ENCODE results near the gene BRIP1. TPM values are rescaled to one million over a fixed set of nuclear protein-coding genes. Genes with fewer than 3 reads are reported as not detected.
"Not testable (repeated sequence)": the region's sequence is repeated elsewhere in the genome, so short reads cannot be mapped to it uniquely, and the experiment has no call there.

The BRIP1 gene
- total RNA-seq, 2 donors from 2014 or later, result 0.14 TPM

- H3K9me3 ChIP-seq, result no peaks in the 10 kb centered on the region
- H3K4me1 ChIP-seq (ENCODE audit: control insufficient read depth in 1 of 2, low read depth in 2 of 2), result no peaks in the 10 kb centered on the region
- no peak for TF ChIP-seq CTCF (IDR thresholded peaks at IDR 0.05)
- DNase-seq (ENCODE audit: low spot score), result no peak
- H3K4me3 ChIP-seq, result no peak overlapping the region
- no peaks in the 10 kb centered on the region for H3K27me3 ChIP-seq (replicated peaks; ENCODE audit: insufficient read depth)
- no peaks in the 10 kb centered on the region for H3K36me3 ChIP-seq
- ATAC-seq (ENCODE audit: insufficient number of reproducible peaks, low FRiP score, low read depth), result no peak
- H3K27ac ChIP-seq, result no peak overlapping the region
Measured at GRCh38 chr17:61723914-61724313, 139.4 kb downstream of the BRIP1 start.

- Histone ChIP-seq H3K9me3 (no peaks in the 10 kb centered on the region), H3K4me3 (no peak overlapping the region), H3K4me1 (ENCODE audit: control insufficient read depth in 1 of 2, low read depth in 2 of 2) (no peaks in the 10 kb centered on the region), H3K27ac (no peak overlapping the region), H3K36me3 (no peaks in the 10 kb centered on the region), H3K27me3 (replicated peaks; ENCODE audit: insufficient read depth) (no peaks in the 10 kb centered on the region)
- TF ChIP-seq CTCF (IDR thresholded peaks at IDR 0.05), result no peak
- ATAC-seq (ENCODE audit: insufficient number of reproducible peaks, low FRiP score, low read depth) (no peak), DNase-seq (ENCODE audit: low spot score) (no peak)
Measured at GRCh38 chr17:61723183-61723582, 140.1 kb downstream of the BRIP1 start.

DNA sequence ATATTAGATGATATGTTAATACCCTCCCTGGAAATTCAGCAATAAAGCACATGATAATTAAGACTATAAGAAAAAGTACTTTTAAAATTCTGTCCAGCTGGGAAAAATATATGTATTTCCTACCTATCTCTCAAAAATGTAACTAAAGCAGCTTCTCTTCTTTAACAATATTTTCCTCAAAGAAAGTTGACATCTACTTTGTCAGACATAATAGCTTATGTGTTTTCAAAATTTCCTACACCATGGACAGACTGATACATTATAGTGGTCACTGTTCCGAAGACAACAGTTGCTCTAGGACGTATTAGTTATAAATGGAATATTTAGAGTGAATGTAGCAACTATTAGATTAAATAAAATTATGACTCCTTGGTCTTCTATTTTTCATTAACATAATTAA lies 140.9 kb downstream of the BRIP1 start:
- Histone ChIP-seq H3K9me3 (no peaks in the 10 kb centered on the region), H3K4me3 (no peak overlapping the region), H3K36me3 (no peaks in the 10 kb centered on the region), H3K27me3 (replicated peaks; ENCODE audit: insufficient read depth) (no peaks in the 10 kb centered on the region), H3K27ac (no peak overlapping the region), H3K4me1 (ENCODE audit: control insufficient read depth in 1 of 2, low read depth in 2 of 2) (no peaks in the 10 kb centered on the region)
- no peak for TF ChIP-seq CTCF (IDR thresholded peaks at IDR 0.05)
- ATAC-seq (ENCODE audit: insufficient number of reproducible peaks, low FRiP score, low read depth) (no peak), DNase-seq (ENCODE audit: low spot score) (no peak)

DNA sequence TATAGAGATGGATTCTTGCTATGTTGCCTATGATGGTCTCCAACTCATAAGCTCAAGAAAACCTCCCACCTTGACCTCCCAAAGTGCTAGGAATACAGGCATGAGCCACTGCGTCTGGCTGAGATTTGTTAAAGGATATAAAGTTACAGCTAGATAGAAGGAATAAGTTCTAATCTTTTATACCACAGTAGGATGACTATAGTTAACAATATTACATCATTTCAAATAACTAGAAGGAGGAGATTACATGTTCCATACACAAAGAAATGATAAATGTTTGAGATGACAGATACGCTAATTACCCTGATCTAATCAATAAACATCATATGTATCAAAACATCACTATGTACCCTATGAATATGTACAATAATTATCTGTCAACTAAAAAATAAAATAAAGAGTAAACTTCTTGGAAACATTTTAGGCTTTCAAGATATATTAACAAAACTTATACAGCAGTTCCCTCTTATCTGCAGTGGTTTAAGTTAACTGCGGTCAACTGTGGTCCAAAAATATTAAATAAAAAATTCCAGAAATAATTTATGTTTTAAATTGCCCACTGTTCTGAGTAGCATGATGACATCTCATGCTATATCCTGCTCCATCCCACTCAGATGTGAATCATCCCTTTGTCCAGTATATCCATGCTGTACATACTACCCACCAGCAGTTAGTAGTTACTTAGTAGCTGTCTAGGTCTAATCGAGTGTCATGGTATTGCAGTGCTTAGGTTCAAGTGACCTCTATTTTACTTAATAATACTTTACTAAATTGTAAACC lies 143.1 kb downstream of the BRIP1 start:
- no peak overlapping the region for H3K27ac ChIP-seq
- no peaks in the 10 kb centered on the region for H3K36me3 ChIP-seq
- no peak for TF ChIP-seq CTCF (IDR thresholded peaks at IDR 0.05)
- H3K4me1 ChIP-seq (ENCODE audit: control insufficient read depth in 1 of 2, low read depth in 2 of 2), result no peaks in the 10 kb centered on the region
- no peak for ATAC-seq (ENCODE audit: insufficient number of reproducible peaks, low FRiP score, low read depth)
- H3K27me3 ChIP-seq (replicated peaks; ENCODE audit: insufficient read depth), result no peaks in the 10 kb centered on the region
- no peak for DNase-seq (ENCODE audit: low spot score)
- no peak overlapping the region for H3K4me3 ChIP-seq
- no peaks in the 10 kb centered on the region for H3K9me3 ChIP-seq

- not testable (repeated sequence) for H3K36me3 ChIP-seq; H3K27ac ChIP-seq; DNase-seq (ENCODE audit: low spot score); H3K9me3 ChIP-seq; H3K4me3 ChIP-seq; H3K27me3 ChIP-seq (replicated peaks; ENCODE audit: insufficient read depth); ATAC-seq (ENCODE audit: insufficient number of reproducible peaks, low FRiP score, low read depth); H3K4me1 ChIP-seq (ENCODE audit: control insufficient read depth in 1 of 2, low read depth in 2 of 2)
Measured at GRCh38 chr17:61719220-61719619, 144.1 kb downstream of the BRIP1 start.

- Histone ChIP-seq H3K9me3 (no peaks in the 10 kb centered on the region), H3K27me3 (replicated peaks; ENCODE audit: insufficient read depth) (no peaks in the 10 kb centered on the region), H3K4me3 (no peak overlapping the region), H3K36me3 (no peaks in the 10 kb centered on the region), H3K27ac (no peak overlapping the region), H3K4me1 (ENCODE audit: control insufficient read depth in 1 of 2, low read depth in 2 of 2) (no peaks in the 10 kb centered on the region)
- no peak for DNase-seq (ENCODE audit: low spot score)
- no peak for ATAC-seq (ENCODE audit: insufficient number of reproducible peaks, low FRiP score, low read depth)
- no peak for TF ChIP-seq CTCF (IDR thresholded peaks at IDR 0.05)
Measured at GRCh38 chr17:61718022-61718421, 145.3 kb downstream of the BRIP1 start.
